ENCODE measurements around the gene CNTROB. TPM values are rescaled to one million over a fixed set of nuclear protein-coding genes. Genes with fewer than 3 reads are reported as not detected.

The CNTROB gene
- total RNA-seq, 1 donor from 2014 or later = 18.2 TPM

- DNase-seq = no peak
These were observed 21.7 kb upstream of the CNTROB start for GRCh38 chr17:7910281-7910680.

GRCh38 chr17:7910711-7911110 lies 21.3 kb upstream of the CNTROB start:
- DNase-seq = no peak

- DNase-seq = no peak
These were observed 20.9 kb upstream of the CNTROB start for GRCh38 chr17:7911116-7911515.

GRCh38 chr17:7912927-7913524 lies 19.0 kb upstream of the CNTROB start:
- peak; percentile 83 for DNase-seq

GRCh38 chr17:7915179-7915610 lies 16.8 kb upstream of the CNTROB start:
- DNase-seq = no peak

GRCh38 chr17:7915611-7916384 lies 16.2 kb upstream of the CNTROB start, which contains the start of gene RNF227:
TSS of gene RNF227 (minus strand) at chr17:7916289. CDS start at chr17:7916195, 94 bp downstream.
- DNase-seq = peak; percentile 99

- DNase-seq = no peak
These were observed 15.7 kb upstream of the CNTROB start for GRCh38 chr17:7916385-7916682.

GRCh38 chr17:7916808-7917207 lies 15.2 kb upstream of the CNTROB start:
- peak; percentile 33 for DNase-seq

- DNase-seq = peak; percentile 46
These were observed 9.6 kb upstream of the CNTROB start for GRCh38 chr17:7922269-7922844.

- peak; percentile 95 for DNase-seq
These were observed 9.0 kb upstream of the CNTROB start for GRCh38 chr17:7922845-7923628.

GRCh38 chr17:7927596-7927995 lies 4.4 kb upstream of the CNTROB start:
- no peak for DNase-seq

- peak; percentile 90 for DNase-seq
These were observed 2.6 kb upstream of the CNTROB start, which contains the start of gene KCNAB3 for GRCh38 chr17:7929158-7930023. TSS of gene KCNAB3 (minus strand) at chr17:7929856. CDS start at chr17:7929435, 421 bp downstream.

GRCh38 chr17:7930841-7931631 lies 970 bp upstream of the CNTROB start:
- DNase-seq = no peak

- peak; percentile 55 for DNase-seq
These were observed 481 bp downstream of the CNTROB start for GRCh38 chr17:7932483-7932891.

- DNase-seq = peak; percentile 38
These were observed 943 bp downstream of the CNTROB start for GRCh38 chr17:7932949-7933348.

GRCh38 chr17:7935859-7936258 lies 3.9 kb downstream of the CNTROB start:
- no peak for DNase-seq

- no peak for DNase-seq
These were observed 8.0 kb downstream of the CNTROB start for GRCh38 chr17:7940034-7940433.

- no peak for DNase-seq
These were observed 8.7 kb downstream of the CNTROB start for GRCh38 chr17:7940743-7941142.

GRCh38 chr17:7943291-7943690 lies 11.3 kb downstream of the CNTROB start:
- no peak for DNase-seq

GRCh38 chr17:7944326-7944725 lies 12.3 kb downstream of the CNTROB start:
- peak; percentile 64 for DNase-seq

- DNase-seq = no peak
These were observed 13.6 kb downstream of the CNTROB start for GRCh38 chr17:7945651-7946050.
